ENCODE results near the gene NRK. TPM values are rescaled to one million over a fixed set of nuclear protein-coding genes. Genes with fewer than 3 reads are reported as not detected.
A peak's percentile ranks its signal among the peaks of the same experiment; 100 is the strongest.

NRK gene
- 2.7 and 3.6 TPM in 2 replicates for total RNA-seq (2012; rRNA removed)
- 0.87 and 0.92 TPM in 2 replicates for polyA plus RNA-seq (2012; rRNA removed)
- polyA plus RNA-seq (2012; cell fraction: cytosol; rRNA removed): 0.18 and 0.19 TPM in 2 replicates
- polyA plus RNA-seq (2012; cell fraction: nucleus; rRNA removed; ENCODE audit: low replicate concordance): 0.54 and 1.5 TPM in 2 replicates
- percentile 19 among the genes with signal in this experiment for Bru-seq, nascent RNA
- percentile 16 among the genes with signal in this experiment for BruChase-seq, experiment 1, labeled RNA remaining after a 6-hour chase
- BruChase-seq, experiment 2, labeled RNA remaining after a 2-hour chase: percentile 21 among the genes with signal in this experiment
- long read RNA-seq: 0 reads

GRCh38 chrX:105822138-105823091, at the start of gene NRK:
TSS of gene NRK (plus strand) at chrX:105822539. CDS start at chrX:105822846, 307 bp downstream.
- Histone ChIP-seq H3K9me3 (ENCODE audit: control insufficient read depth, insufficient read depth, low read length) (no peaks in the 10 kb centered on the region; the same call in 1 of the 2 replicates), H3K14ac (replicated peaks; ENCODE audit: low read depth, low read length) (no peak within 1 kb of the TSS), H3K56ac (ENCODE audit: extremely low read depth, insufficient read depth, low read length) (no peak within 1 kb of the TSS), H3K4ac (ENCODE audit: low read depth, low read length) (no peak within 1 kb of the TSS), H4K8ac (ENCODE audit: low read depth in 2 of 2, low read length in 2 of 2) (no peak within 1 kb of the TSS), H2AK5ac (ENCODE audit: low read depth, low read length) (no peak within 1 kb of the TSS), H3K18ac (ENCODE audit: low read depth, low read length) (no peak within 1 kb of the TSS), H4K5ac (ENCODE audit: low read depth, low read length) (no peak within 1 kb of the TSS), H3K27me3 (ENCODE audit: control insufficient read depth, insufficient read depth, low read length) (peaks cover 5% of the 10 kb centered on the region), H3K79me1 (ENCODE audit: low read depth in 1 of 2, low read length in 2 of 2) (no peaks in the 10 kb centered on the region), H3K23ac (ENCODE audit: low read depth, low read length) (no peak within 1 kb of the TSS), H3K9ac (ENCODE audit: low read depth, low read length) (no peak within 1 kb of the TSS), H2AK9ac (replicated peaks; ENCODE audit: low read depth, low read length, poor library complexity) (peak within 1 kb of the TSS; percentile 57), H4K20me1 (ENCODE audit: insufficient read depth, low read length) (no peaks in the 10 kb centered on the region), H4K91ac (ENCODE audit: insufficient read depth, low read depth, low read length) (no peak within 1 kb of the TSS), H2BK5ac (ENCODE audit: low read depth, low read length, poor library complexity, severe bottlenecking) (no peak within 1 kb of the TSS), H3K27ac (ENCODE audit: insufficient read depth, low read length) (no peak within 1 kb of the TSS), H2AFZ (replicated peaks; ENCODE audit: low read length, poor library complexity) (peak within 1 kb of the TSS; percentile 75), H3K9me1 (ENCODE audit: insufficient read depth, low read length) (no peaks in the 10 kb centered on the region), H2BK20ac (ENCODE audit: low read depth, low read length) (no peak within 1 kb of the TSS), H2BK120ac (ENCODE audit: low read depth, low read length) (no peak within 1 kb of the TSS), H3K4me3 (ENCODE audit: insufficient read depth, low read depth, low read length) (peak within 1 kb of the TSS; percentile 25), H2BK15ac (ENCODE audit: low read depth, low read length) (no peak within 1 kb of the TSS), H3K4me2 (ENCODE audit: low read depth, low read length) (peak within 1 kb of the TSS; percentile 59), H3K4me1 (ENCODE audit: control insufficient read depth, insufficient read depth, low read length) (no peaks in the 10 kb centered on the region), H3K36me3 (ENCODE audit: control insufficient read depth, insufficient read depth, low read length) (no peaks in the 10 kb centered on the region)
- intact Hi-C loops (cut with micrococcal nuclease) (no loop called here), in situ Hi-C loops (cut with MboI; ENCODE audit: low sequenced_read_pairs) (no loop called here), dilution Hi-C loops (cut with HindIII; ENCODE audit: low sequenced_read_pairs, unreplicated experiment) (no loop called here)
- TF ChIP-seq RAD21 (IDR thresholded peaks at IDR 0.05; ENCODE audit: low read length): no peak
- TF ChIP-seq USF2 (IDR thresholded peaks at IDR 0.05; ENCODE audit: low read depth, low read length): no peak
- BruUV-seq (replicated peaks): no TSS peak
- ATAC-seq (ENCODE audit: low read depth) (peak; percentile 46), DNase-seq (no peak)
- WGBS, 2 experiments (ENCODE audit: extremely low coverage in 2 of 2, insufficient read length in 1 of 2): 23 to 100% methylated on average over 3 to 44 of the region's 76 CpGs
- CTCF ChIA-PET: no interaction called here
- POLR2A ChIA-PET (ENCODE audit: unreplicated experiment): interaction anchor here (0.5 kb wide), 1 partner anchor 1783 kb away, joined by 3 read pairs; no protein-coding TSS in a partner anchor
